Mesendoderm (in vitro differentiated cells): Measurements from ENCODE around the gene CENPN.

Experiments used
- DNase-seq: peaks from one replicate; pipeline ENCODE4 v3.0.0; 2013
- H2AK5ac ChIP-seq: 2 replicates; pipeline ENCODE4 v1.6.1; 2013; ENCODE audit warnings: low read length, inconsistent platforms
- H2BK120ac ChIP-seq: 2 replicates; pipeline ENCODE4 v1.6.1; 2013; ENCODE audit warnings: low read depth, mild to moderate bottlenecking, low read length, moderate library complexity, mixed read lengths
- H2BK15ac ChIP-seq: replicated peaks from 2 replicates; pipeline ENCODE4 v1.6.1; 2013; ENCODE audit warnings: low read depth, mild to moderate bottlenecking, moderate library complexity
- H2BK5ac ChIP-seq: 2 replicates; pipeline ENCODE4 v1.6.1; 2013; ENCODE audit warnings: low read length, inconsistent platforms
- H3K18ac ChIP-seq: 2 replicates; pipeline ENCODE4 v1.6.1; 2013; ENCODE audit warnings: mild to moderate bottlenecking, low read length, mixed read lengths
- H3K23ac ChIP-seq: one replicate; pipeline ENCODE4 v1.6.1; 2013; ENCODE audit warnings: low read length
- H3K27ac ChIP-seq: 2 replicates; pipeline ENCODE4 v1.5.1; 2013; ENCODE audit warnings: low read depth, mild to moderate bottlenecking, inconsistent platforms, low read length, moderate library complexity
- H3K27me3 ChIP-seq: 2 replicates; pipeline ENCODE4 v1.6.1; 2013; ENCODE audit warnings: low read length, control low read depth, mild to moderate bottlenecking, inconsistent platforms; ENCODE audit not compliant: insufficient read depth, poor library complexity
- H3K36me3 ChIP-seq: 2 replicates; pipeline ENCODE4 v1.6.1; 2013; ENCODE audit warnings: low read length, inconsistent platforms; ENCODE audit not compliant: control insufficient read depth, insufficient read depth
- H3K4ac ChIP-seq: one replicate; pipeline ENCODE4 v1.6.1; 2013; ENCODE audit warnings: low read depth, mild to moderate bottlenecking, low read length, moderate library complexity
- H3K4me1 ChIP-seq: 2 replicates; pipeline ENCODE4 v1.6.1; 2013; ENCODE audit warnings: low read depth, low read length, inconsistent platforms; ENCODE audit not compliant: control insufficient read depth
- H3K4me2 ChIP-seq: 2 replicates; pipeline ENCODE4 v1.6.1; 2013; ENCODE audit warnings: low read length
- H3K4me3 ChIP-seq: 2 replicates; pipeline ENCODE4 v1.5.1; 2013; ENCODE audit warnings: mild to moderate bottlenecking, low read length
- H3K56ac ChIP-seq: one replicate; pipeline ENCODE4 v1.6.1; 2013; ENCODE audit warnings: low read length
- H3K79me1 ChIP-seq: 2 replicates; pipeline ENCODE4 v1.6.1; 2013; ENCODE audit warnings: low read length, inconsistent platforms
- H3K79me2 ChIP-seq: 2 replicates; pipeline ENCODE4 v1.6.1; 2013; ENCODE audit warnings: mild to moderate bottlenecking, low read length; ENCODE audit not compliant: control insufficient read depth, insufficient read depth
- H3K9ac ChIP-seq: 2 replicates; pipeline ENCODE4 v1.6.1; 2013; ENCODE audit warnings: low read length, inconsistent platforms
- H4K5ac ChIP-seq: one replicate; pipeline ENCODE4 v1.6.1; 2013; ENCODE audit warnings: low read length
- H4K8ac ChIP-seq: one replicate; pipeline ENCODE4 v1.6.1; 2013; ENCODE audit warnings: low read depth, mild to moderate bottlenecking, control low read depth, low read length, moderate library complexity
- WGBS: extraction: QIAGEN DNeasy Blood & Tissue Kit; methylation state at CpG from one replicate; pipeline ENCODE4 v1.1.7; 2013; ENCODE audit warnings: low lambda C conversion rate, missing lambda C conversion rate; ENCODE audit not compliant: insufficient coverage; ENCODE audit errors: extremely low coverage; 5-methylcytosine and 5-hydroxymethylcytosine counted together

CENPN gene

GRCh38 chr16:80985611-80986010 is 21.4 kb upstream of the CENPN start:
- no CpG with 5 or more reads among the region's 2 CpGs for WGBS
- Histone ChIP-seq H3K27ac (no peak overlapping the region), H3K4me3 (no peak overlapping the region), H2BK120ac (no peak overlapping the region), H4K8ac (no peak overlapping the region), H3K36me3 (no peaks in the 10 kb centered on the region), H3K27me3 (no peaks in the 10 kb centered on the region), H3K4ac (no peak overlapping the region), H3K4me1 (peaks cover 2% of the 10 kb centered on the region), H3K79me1 (peaks cover 4% of the 10 kb centered on the region), H3K23ac (no peak overlapping the region), H2BK15ac (no peak overlapping the region), H2BK5ac (no peak overlapping the region), H4K5ac (no peak overlapping the region), H3K18ac (no peak overlapping the region), H3K4me2 (no peak overlapping the region), H3K56ac (no peak overlapping the region), H2AK5ac (no peak overlapping the region), H3K79me2 (no peaks in the 10 kb centered on the region), H3K9ac (no peak overlapping the region)
- peak; percentile 24 for DNase-seq

GRCh38 chr16:80986557-80986956 is 20.5 kb upstream of the CENPN start:
- Histone ChIP-seq H3K4me3 (no peak overlapping the region), H3K36me3 (no peaks in the 10 kb centered on the region), H3K18ac (peak overlapping the region; percentile 60), H2BK15ac (no peak overlapping the region), H4K8ac (no peak overlapping the region), H3K4me2 (no peak overlapping the region), H2BK120ac (no peak overlapping the region), H4K5ac (no peak overlapping the region), H3K9ac (no peak overlapping the region), H3K23ac (no peak overlapping the region), H2AK5ac (no peak overlapping the region), H3K79me2 (peaks cover 4% of the 10 kb centered on the region), H3K79me1 (peaks cover 3% of the 10 kb centered on the region), H3K27ac (no peak overlapping the region), H3K4ac (no peak overlapping the region), H2BK5ac (no peak overlapping the region), H3K27me3 (no peaks in the 10 kb centered on the region), H3K4me1 (peaks cover 2% of the 10 kb centered on the region), H3K56ac (no peak overlapping the region)
- WGBS, result no CpG with 5 or more reads among the region's 2 CpGs
- peak; percentile 26 for DNase-seq

DNA sequence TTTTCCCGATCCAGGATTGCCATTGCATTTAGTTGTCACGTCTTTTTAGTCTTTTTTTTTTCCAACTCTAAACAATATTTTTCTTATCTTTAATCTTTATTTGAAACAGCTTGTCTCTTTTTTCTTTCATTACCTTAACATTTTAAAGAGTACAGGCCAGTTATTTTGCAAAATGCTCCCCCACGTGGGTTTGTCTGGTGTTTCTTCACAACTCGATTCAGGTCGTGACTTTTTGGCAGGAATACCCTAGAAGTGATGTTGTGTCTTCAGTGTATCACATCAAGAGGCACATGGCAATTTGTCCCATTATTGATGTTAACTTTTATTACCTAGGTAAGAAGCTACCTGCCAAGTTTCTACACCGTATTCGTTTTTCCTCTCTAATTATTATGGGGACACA is 18.3 kb upstream of the CENPN start:
- no peak for DNase-seq
- no peak overlapping the region for H2AK5ac ChIP-seq
- no peak overlapping the region for H3K9ac ChIP-seq
- no peak overlapping the region for H2BK120ac ChIP-seq
- no peaks in the 10 kb centered on the region for H3K27me3 ChIP-seq
- no peak overlapping the region for H4K8ac ChIP-seq
- no peak overlapping the region for H3K18ac ChIP-seq
- peaks cover 2% of the 10 kb centered on the region for H3K4me1 ChIP-seq
- H2BK15ac ChIP-seq, result no peak overlapping the region
- H3K27ac ChIP-seq, result no peak overlapping the region
- H4K5ac ChIP-seq, result no peak overlapping the region
- H2BK5ac ChIP-seq, result no peak overlapping the region
- H3K79me2 ChIP-seq, result peaks cover 4% of the 10 kb centered on the region
- H3K79me1 ChIP-seq, result peaks cover 5% of the 10 kb centered on the region
- H3K4ac ChIP-seq, result no peak overlapping the region
- H3K23ac ChIP-seq, result no peak overlapping the region
- H3K4me3 ChIP-seq, result no peak overlapping the region
- no peak overlapping the region for H3K56ac ChIP-seq
- no CpG with 5 or more reads among the region's 7 CpGs for WGBS
- no peak overlapping the region for H3K4me2 ChIP-seq
- H3K36me3 ChIP-seq, result no peaks in the 10 kb centered on the region

DNA sequence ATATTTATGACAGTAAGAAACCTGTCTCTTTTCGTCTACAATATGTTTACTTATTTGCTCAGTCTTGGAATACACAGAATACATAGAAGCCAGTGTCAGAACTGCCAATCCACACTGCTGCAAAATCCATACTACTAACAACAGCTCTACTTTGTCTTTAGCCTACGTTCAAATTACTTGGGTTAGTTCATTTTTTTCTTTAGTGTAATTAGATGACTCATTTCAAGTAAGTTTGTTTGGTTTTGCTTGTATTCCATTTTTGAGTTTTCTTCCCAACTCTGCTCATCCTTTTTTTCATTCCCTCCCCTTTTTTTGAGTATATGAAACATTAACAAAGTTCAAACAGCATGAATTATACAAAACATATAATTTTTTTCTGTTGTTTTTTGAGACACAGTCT is 17.2 kb upstream of the CENPN start:
- Histone ChIP-seq H3K23ac (no peak overlapping the region), H3K79me2 (peaks cover 4% of the 10 kb centered on the region), H2AK5ac (no peak overlapping the region), H3K4me1 (peaks cover 2% of the 10 kb centered on the region), H3K56ac (no peak overlapping the region), H3K4me2 (no peak overlapping the region), H2BK120ac (no peak overlapping the region), H3K4ac (no peak overlapping the region), H3K9ac (no peak overlapping the region), H2BK15ac (no peak overlapping the region), H3K27ac (no peak overlapping the region), H3K18ac (no peak overlapping the region), H4K8ac (no peak overlapping the region), H3K36me3 (no peaks in the 10 kb centered on the region), H4K5ac (no peak overlapping the region), H2BK5ac (no peak overlapping the region), H3K4me3 (no peak overlapping the region), H3K79me1 (peaks cover 5% of the 10 kb centered on the region), H3K27me3 (no peaks in the 10 kb centered on the region)
- DNase-seq, result no peak
- WGBS, result no CpG with 5 or more reads among the region's 2 CpGs

DNA sequence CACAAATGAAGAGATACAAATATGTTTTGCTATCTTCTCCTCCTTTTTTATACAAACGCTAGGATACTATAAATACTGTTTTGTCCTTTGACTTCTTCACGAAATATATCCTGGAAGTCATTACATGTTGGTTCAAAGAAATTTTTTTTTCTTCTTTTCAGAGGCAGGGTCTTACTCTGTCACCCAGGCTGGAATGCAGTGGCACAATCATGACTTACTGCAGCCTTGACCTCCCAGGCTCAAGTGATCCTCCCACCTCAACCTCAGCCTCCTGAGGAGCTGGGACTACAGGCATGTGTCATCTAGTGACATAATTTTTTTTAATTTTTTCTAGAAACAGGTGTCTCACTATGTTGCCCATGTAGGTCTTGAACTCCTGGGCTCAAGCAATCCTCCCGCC is 16.4 kb upstream of the CENPN start:
- Histone ChIP-seq H4K8ac (no peak overlapping the region), H2BK5ac (no peak overlapping the region), H3K4me1 (peaks cover 2% of the 10 kb centered on the region), H3K4me3 (no peak overlapping the region), H3K79me2 (peaks cover 4% of the 10 kb centered on the region), H3K18ac (no peak overlapping the region), H3K36me3 (no peaks in the 10 kb centered on the region), H3K23ac (no peak overlapping the region), H2AK5ac (no peak overlapping the region), H2BK15ac (no peak overlapping the region), H3K9ac (no peak overlapping the region), H4K5ac (no peak overlapping the region), H3K56ac (no peak overlapping the region), H3K27me3 (no peaks in the 10 kb centered on the region), H3K79me1 (peaks cover 2% of the 10 kb centered on the region), H3K4me2 (no peak overlapping the region), H3K4ac (no peak overlapping the region), H2BK120ac (no peak overlapping the region), H3K27ac (no peak overlapping the region)
- no peak for DNase-seq
- no CpG with 5 or more reads among the region's 3 CpGs for WGBS

DNA sequence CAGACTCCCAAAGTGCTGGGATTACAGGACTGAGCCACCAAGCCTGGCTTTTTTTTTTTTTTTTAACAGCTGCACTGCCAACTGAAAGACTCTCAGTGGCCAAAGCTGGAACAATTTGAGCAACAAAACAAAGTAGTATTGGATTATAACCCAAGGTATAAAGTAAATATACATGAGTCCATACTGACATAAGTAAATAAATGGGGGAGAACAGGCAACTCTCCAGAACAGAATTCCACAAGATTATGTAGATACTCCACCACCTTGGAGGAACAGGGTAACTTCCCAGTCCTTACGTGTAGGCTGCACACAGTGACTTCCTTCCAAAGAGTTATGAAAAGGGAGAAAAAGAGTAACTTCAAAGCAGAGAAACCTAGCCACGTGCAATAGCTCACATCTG is 16.0 kb upstream of the CENPN start:
- H3K56ac ChIP-seq, result no peak overlapping the region
- no peak overlapping the region for H2AK5ac ChIP-seq
- no peak overlapping the region for H3K4ac ChIP-seq
- peaks cover 2% of the 10 kb centered on the region for H3K79me1 ChIP-seq
- H3K27ac ChIP-seq, result no peak overlapping the region
- H3K4me2 ChIP-seq, result no peak overlapping the region
- no peak overlapping the region for H4K8ac ChIP-seq
- no peaks in the 10 kb centered on the region for H3K4me1 ChIP-seq
- H3K79me2 ChIP-seq, result peaks cover 4% of the 10 kb centered on the region
- H2BK5ac ChIP-seq, result no peak overlapping the region
- WGBS, result no CpG with 5 or more reads among the region's 2 CpGs
- H3K18ac ChIP-seq, result no peak overlapping the region
- DNase-seq, result no peak
- no peak overlapping the region for H2BK120ac ChIP-seq
- H3K9ac ChIP-seq, result no peak overlapping the region
- no peak overlapping the region for H3K23ac ChIP-seq
- no peak overlapping the region for H4K5ac ChIP-seq
- H3K4me3 ChIP-seq, result no peak overlapping the region
- H3K27me3 ChIP-seq, result no peaks in the 10 kb centered on the region
- H3K36me3 ChIP-seq, result no peaks in the 10 kb centered on the region
- H2BK15ac ChIP-seq, result no peak overlapping the region
